Right lobe of liver (tissue), 6 donors: Measurements from ENCODE around the gene INS. TPM values are rescaled to one million over a fixed set of nuclear protein-coding genes. Genes with fewer than 3 reads are reported as not detected.
"Not testable (repeated sequence)": the region's sequence is repeated elsewhere in the genome, so short reads cannot be mapped to it uniquely, and the experiment has no call there.

ENCODE experiments used
- ATAC-seq, 4 donors: fragments of 200-7000 bp; cut with Tn5 transposase; one replicate each; pipeline ENCODE4 v1.9.1; 2020; ENCODE audit warnings: mild to moderate bottlenecking in 4 of 4, moderate library complexity in 4 of 4
- DNase-seq, 3 donors: peaks; one replicate each; pipeline ENCODE4 v3.0.0-alpha.2; 2020
- H3K27ac ChIP-seq, 3 donors: fragments of 200-600 bp; one replicate each; pipeline ENCODE4 v1.8.0; 2022
- H3K27me3 ChIP-seq, 2 donors: fragments of 200-600 bp; one replicate each; pipeline ENCODE4 v1.8.0; 2022
- H3K36me3 ChIP-seq, 4 donors: fragments of 200-600 bp; sonication (generic) in 1 of 4; one replicate each; pipeline versions ENCODE4 v1.5.1 to v1.8.0; 2017 to 2022; ENCODE audit warnings: control low read depth in 1 of 4
- H3K4me1 ChIP-seq, 4 donors: fragments of 200-600 bp; sonication (generic) in 1 of 4; one replicate each; pipeline versions ENCODE4 v1.5.1 to v1.8.0; 2017 to 2022; ENCODE audit warnings: control low read depth in 1 of 4
- H3K4me3 ChIP-seq, 3 donors: fragments of 200-600 bp; one replicate each; pipeline ENCODE4 v1.8.0; 2022
- H3K9me3 ChIP-seq, 4 donors: fragments of 200-600 bp; sonication (generic) in 1 of 4; one replicate each; pipeline versions ENCODE4 v1.5.1 to v1.8.0; 2017 to 2022; ENCODE audit warnings: control low read depth in 1 of 4
- POLR2A ChIP-seq: fragments of 450-650 bp; IDR thresholded peaks from one replicate; pipeline ENCODE4 v1.6.1; 2017; ENCODE audit warnings: antibody characterized with exemption, mild to moderate bottlenecking
- WGBS: methylation state at CpG from one replicate; pipeline ENCODE4 v1.1.6; 2018; ENCODE audit warnings: low coverage, low lambda C conversion rate; ENCODE audit not compliant: insufficient coverage; ENCODE audit errors: missing lambda C conversion rate; 5-methylcytosine and 5-hydroxymethylcytosine counted together
- intact Hi-C, 2 donors: fragments of 100-400 bp; cut with DNase I; formaldehyde crosslinking; loops; one replicate each; pipeline versions ENCODE4 v1.11.2 to v1.14.1; 2022
- total RNA-seq, 6 experiments: library from RNA; depleted of rRNA in 2 of 6; stranded (reverse); fragments of >200 nt in 2 of 6; fragmentation: NEBNext Ultra II Directional in 3 of 6; extraction: Animal tissue kit (Norgen Biotek cat#: 25700) in 3 of 6; gene quantifications; one replicate each; pipeline versions ENCODE4 v1.1.0 to v1.2.4, GENCODE V29; 2016 to 2023
- TF ChIP-seq, protein P1 (sequence below), 4 donors: fragments of 200-600 bp in 3 of 4; fragments of 450-650 bp in 1 of 4; IDR thresholded peaks; one replicate each; pipeline versions ENCODE4 v1.5.1 to v1.8.0; 2016 to 2022; ENCODE audit warnings: antibody characterized with exemption in 4 of 4, mild to moderate bottlenecking in 2 of 4
- donor health status: DM: no; HTN: yes; CAD: no.
- donor health status: DM: no; HTN: no; CAD: no.
- donor health status: DM: no; HTN: no; CAD: no.
- donor health status: DM: no; HTN: yes; CAD: no.
- donor health status: DM: no; HTN: yes; CAD: no.

Gene INS
- total RNA-seq, 6 experiments from 2014 or later, result not detected

DNA sequence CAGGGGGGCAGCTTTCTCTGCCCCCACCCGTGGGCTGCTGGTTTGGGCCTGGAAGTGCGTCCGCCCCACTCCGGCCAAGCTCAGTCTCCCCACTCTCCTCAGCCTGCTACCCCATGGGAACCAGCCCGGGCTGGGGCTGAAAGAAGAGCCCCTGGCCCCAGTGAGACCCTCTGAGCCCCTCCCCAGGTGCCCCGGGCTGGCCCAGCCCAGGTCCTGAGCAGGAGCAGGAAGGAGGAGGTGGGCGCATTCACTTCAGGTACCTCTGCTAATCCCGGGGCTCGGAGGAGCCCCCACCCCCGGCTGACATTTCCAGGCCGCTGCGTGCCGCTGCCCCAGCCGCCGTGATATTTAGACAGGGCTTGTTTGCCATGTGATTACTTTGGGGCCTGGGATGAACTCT is 19.3 kb upstream of the INS start:
- no peak for DNase-seq
- WGBS, result 15% methylated on average over 3 of the region's 15 CpGs
- Histone ChIP-seq H3K27ac (no peak overlapping the region), H3K27me3 (no peaks in the 10 kb centered on the region), H3K4me1 (no peaks in the 10 kb centered on the region), H3K9me3 (no peaks in the 10 kb centered on the region), H3K4me3 (no peak overlapping the region), H3K36me3 (no peaks in the 10 kb centered on the region)
- intact Hi-C loops, result no loop called here
- ATAC-seq, result no peak
- TF ChIP-seq, protein P1, sequence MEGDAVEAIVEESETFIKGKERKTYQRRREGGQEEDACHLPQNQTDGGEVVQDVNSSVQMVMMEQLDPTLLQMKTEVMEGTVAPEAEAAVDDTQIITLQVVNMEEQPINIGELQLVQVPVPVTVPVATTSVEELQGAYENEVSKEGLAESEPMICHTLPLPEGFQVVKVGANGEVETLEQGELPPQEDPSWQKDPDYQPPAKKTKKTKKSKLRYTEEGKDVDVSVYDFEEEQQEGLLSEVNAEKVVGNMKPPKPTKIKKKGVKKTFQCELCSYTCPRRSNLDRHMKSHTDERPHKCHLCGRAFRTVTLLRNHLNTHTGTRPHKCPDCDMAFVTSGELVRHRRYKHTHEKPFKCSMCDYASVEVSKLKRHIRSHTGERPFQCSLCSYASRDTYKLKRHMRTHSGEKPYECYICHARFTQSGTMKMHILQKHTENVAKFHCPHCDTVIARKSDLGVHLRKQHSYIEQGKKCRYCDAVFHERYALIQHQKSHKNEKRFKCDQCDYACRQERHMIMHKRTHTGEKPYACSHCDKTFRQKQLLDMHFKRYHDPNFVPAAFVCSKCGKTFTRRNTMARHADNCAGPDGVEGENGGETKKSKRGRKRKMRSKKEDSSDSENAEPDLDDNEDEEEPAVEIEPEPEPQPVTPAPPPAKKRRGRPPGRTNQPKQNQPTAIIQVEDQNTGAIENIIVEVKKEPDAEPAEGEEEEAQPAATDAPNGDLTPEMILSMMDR (IDR thresholded peaks at IDR 0.05), result no peak
- no peak for TF ChIP-seq POLR2A

DNA sequence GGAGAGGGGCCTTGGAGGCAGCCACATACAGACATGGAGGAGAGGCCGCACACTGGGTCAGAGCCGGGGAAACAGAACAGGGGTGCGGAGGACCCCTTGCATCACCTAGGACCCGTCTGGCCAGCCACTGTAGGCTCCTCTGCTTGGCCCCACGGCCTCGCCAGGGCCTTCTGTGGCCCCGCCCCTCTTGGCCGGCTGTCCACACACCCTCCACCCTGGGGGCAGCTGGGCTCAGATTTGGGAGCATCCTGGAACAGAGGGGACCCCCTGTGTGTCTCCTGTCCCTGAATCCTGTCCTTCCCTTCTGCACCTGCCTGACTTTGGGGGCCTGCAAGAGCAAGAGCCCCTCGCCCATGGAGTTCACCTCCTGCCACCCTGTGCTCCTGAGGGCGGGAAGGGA is 18.5 kb upstream of the INS start:
- H3K4me3 ChIP-seq, result no peak overlapping the region
- 73% methylated on average over 4 of the region's 10 CpGs for WGBS
- TF ChIP-seq, protein P1 (IDR thresholded peaks at IDR 0.05), result no peak
- no peak for TF ChIP-seq POLR2A
- H3K27me3 ChIP-seq, result no peaks in the 10 kb centered on the region
- intact Hi-C loops, result no loop called here
- no peaks in the 10 kb centered on the region for H3K4me1 ChIP-seq
- H3K36me3 ChIP-seq, result no peaks in the 10 kb centered on the region
- DNase-seq, result no peak
- no peaks in the 10 kb centered on the region for H3K9me3 ChIP-seq
- no peak overlapping the region for H3K27ac ChIP-seq
- no peak for ATAC-seq

DNA sequence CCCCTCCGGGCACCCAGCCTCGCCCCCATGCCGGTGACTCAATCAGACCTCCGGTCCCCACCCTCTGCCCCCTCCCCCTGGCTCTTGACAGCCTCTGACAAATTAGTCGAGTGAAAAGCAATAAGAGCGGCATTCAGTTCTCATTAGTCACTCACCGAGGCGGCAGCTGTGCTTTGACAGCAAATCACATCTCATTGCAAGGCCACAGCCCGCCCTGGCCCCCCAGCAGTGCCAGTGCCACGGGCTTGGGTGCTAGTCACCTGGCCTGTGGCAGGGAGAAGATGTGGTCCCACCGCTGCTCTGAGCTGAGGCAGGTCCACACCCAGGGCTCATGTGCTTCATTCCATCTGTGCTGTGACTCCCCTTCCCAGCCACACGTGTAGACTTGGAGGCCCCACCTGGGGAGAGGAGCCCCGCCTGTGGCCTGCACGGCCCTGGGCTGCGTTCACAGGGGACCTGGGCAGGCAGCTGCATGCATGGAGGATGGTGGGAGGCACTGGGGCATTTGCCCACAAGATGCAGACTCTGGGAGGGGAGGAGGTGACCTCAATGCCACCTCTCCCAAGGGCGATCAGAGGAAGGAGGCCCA is 18.0 kb upstream of the INS start:
- no peak overlapping the region for H3K27ac ChIP-seq
- H3K27me3 ChIP-seq, result no peaks in the 10 kb centered on the region
- H3K4me1 ChIP-seq, result no peaks in the 10 kb centered on the region
- no peak for DNase-seq
- intact Hi-C loops, result no loop called here
- H3K36me3 ChIP-seq, result no peaks in the 10 kb centered on the region
- no peaks in the 10 kb centered on the region for H3K9me3 ChIP-seq
- WGBS, result 55% methylated on average over 4 of the region's 16 CpGs
- TF ChIP-seq, protein P1 (IDR thresholded peaks at IDR 0.05), result no peak
- TF ChIP-seq POLR2A, result no peak
- no peak overlapping the region for H3K4me3 ChIP-seq
- no peak for ATAC-seq

DNA sequence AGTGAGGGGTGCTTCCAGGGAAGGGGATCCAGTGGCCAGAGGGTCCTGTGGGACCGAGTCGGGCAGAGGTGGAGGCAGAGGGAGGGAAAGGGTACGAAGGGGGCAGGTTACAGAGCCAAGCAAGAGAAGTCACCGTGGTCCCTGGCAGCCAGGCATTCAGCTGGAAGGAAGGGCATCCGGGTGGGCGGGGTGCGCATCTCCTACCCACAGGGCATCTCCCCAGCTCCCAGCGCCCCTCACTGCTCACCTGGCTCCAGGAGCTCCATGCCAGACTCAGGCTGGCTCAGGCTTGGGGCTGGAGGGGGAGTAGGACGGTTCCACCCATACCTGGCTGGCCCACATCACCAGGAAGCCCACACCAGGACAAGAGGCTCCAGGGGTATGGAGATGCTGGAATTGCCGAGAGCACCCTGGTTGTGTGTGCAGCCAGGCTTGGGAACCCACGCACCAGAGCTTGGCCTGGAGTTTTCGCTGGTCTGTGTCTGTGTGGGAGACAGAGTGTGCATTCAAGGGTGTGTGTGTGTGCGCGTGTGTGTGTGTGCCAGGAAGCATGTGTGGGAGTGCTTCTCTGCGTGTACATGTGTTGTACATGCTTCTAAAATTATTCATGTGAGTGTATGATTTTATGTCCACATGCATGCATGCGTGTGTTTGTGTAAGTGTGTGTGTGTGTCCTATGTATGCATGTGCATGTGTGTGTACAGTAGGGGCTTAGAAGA is 17.2 kb upstream of the INS start:
- H3K9me3 ChIP-seq, H3K4me1 ChIP-seq, DNase-seq, H3K27me3 ChIP-seq, intact Hi-C loops, H3K27ac ChIP-seq, H3K36me3 ChIP-seq, H3K4me3 ChIP-seq, ATAC-seq: not testable (repeated sequence)
- 25% methylated on average over 4 of the region's 16 CpGs for WGBS

DNA sequence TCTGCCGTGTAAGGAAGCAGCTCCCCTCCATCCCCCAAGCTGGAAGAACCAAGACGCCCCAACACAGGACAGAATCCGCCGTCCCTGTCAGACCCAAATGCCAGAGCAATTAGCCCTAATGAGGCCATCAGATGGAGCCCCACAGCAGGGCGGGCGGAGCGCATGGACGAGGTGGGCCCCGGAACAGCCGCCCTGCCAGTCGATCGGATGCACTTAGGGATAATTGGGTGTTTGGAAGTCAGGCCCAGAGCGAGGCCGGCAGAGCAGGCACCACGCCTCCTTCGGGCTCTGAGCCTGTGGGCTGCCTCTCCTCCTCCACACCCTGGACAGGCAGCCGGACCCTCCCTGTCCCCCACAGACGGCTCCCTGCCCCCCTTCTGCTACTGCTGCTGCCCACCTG is 16.1 kb upstream of the INS start:
- WGBS, result 30% methylated on average over 2 of the region's 18 CpGs
- intact Hi-C loops, result no loop called here
- Histone ChIP-seq H3K27ac (no peak overlapping the region), H3K4me3 (no peak overlapping the region), H3K9me3 (no peaks in the 10 kb centered on the region), H3K36me3 (no peaks in the 10 kb centered on the region), H3K4me1 (no peaks in the 10 kb centered on the region), H3K27me3 (no peaks in the 10 kb centered on the region)
- no peak for DNase-seq
- ATAC-seq, result no peak
- no peak for TF ChIP-seq POLR2A
- TF ChIP-seq, protein P1 (IDR thresholded peaks at IDR 0.05), result no peak
